ENCODE results near the gene ADGRA3. TPM values are rescaled to one million over a fixed set of nuclear protein-coding genes. Genes with fewer than 3 reads are reported as not detected.

ADGRA3 gene
- total and polyA plus RNA-seq, 8 donors: 13.4 to 27.4 (median 17.6) TPM

- H3K27me3 ChIP-seq: no peaks in the 10 kb centered on the region
- no peak for TF ChIP-seq CTCF (IDR thresholded peaks at IDR 0.05)
- no peak overlapping the region for H3K4me3 ChIP-seq
- H3K4me1 ChIP-seq: no peaks in the 10 kb centered on the region
- no peak overlapping the region for H3K27ac ChIP-seq
- no peak for DNase-seq
- no peak for ATAC-seq
- intact Hi-C loops (cut with DNase I): no loop called here
- no peaks in the 10 kb centered on the region for H3K9me3 ChIP-seq
- peaks cover 0 to 24% (median 0%) of the 10 kb centered on the region in 3 donors for H3K36me3 ChIP-seq
- WGBS, 2 donors: 87 to 89% methylated on average over 6 of the region's 6 CpGs
- FAIRE-seq: no peak
Observed at GRCh38 chr4:22444813-22445212, 71.1 kb downstream of the ADGRA3 start.

GRCh38 chr4:22442956-22443355 lies 72.9 kb downstream of the ADGRA3 start:
- Histone ChIP-seq H3K36me3 (peaks cover 0 to 24% (median 1%) of the 10 kb centered on the region in 3 donors), H3K9me3 (no peaks in the 10 kb centered on the region), H3K27me3 (no peaks in the 10 kb centered on the region), H3K27ac (no peak overlapping the region), H3K4me3 (no peak overlapping the region), H3K4me1 (no peaks in the 10 kb centered on the region)
- ATAC-seq (no peak), FAIRE-seq (no peak), DNase-seq (no peak)
- WGBS, 2 donors: 67 to 70% methylated on average over 2 of the region's 2 CpGs
- intact Hi-C loops (cut with DNase I): no loop called here
- no peak for TF ChIP-seq CTCF (IDR thresholded peaks at IDR 0.05)

- H3K36me3 ChIP-seq: peaks cover 0 to 27% (median 4%) of the 10 kb centered on the region in 3 donors
- H3K9me3 ChIP-seq: no peaks in the 10 kb centered on the region
- FAIRE-seq (no peak), ATAC-seq (no peak), DNase-seq (no peak)
- H3K4me3 ChIP-seq: no peak overlapping the region
- TF ChIP-seq CTCF (IDR thresholded peaks at IDR 0.05): no peak
- no peak overlapping the region for H3K27ac ChIP-seq
- intact Hi-C loops (cut with DNase I): no loop called here
- no peaks in the 10 kb centered on the region for H3K4me1 ChIP-seq
- no peaks in the 10 kb centered on the region for H3K27me3 ChIP-seq
Observed at GRCh38 chr4:22440999-22441398, 74.9 kb downstream of the ADGRA3 start.

GRCh38 chr4:22439947-22440346 lies 75.9 kb downstream of the ADGRA3 start:
- Histone ChIP-seq H3K9me3 (no peaks in the 10 kb centered on the region), H3K4me3 (no peak overlapping the region), H3K36me3 (peaks cover 0 to 28% (median 4%) of the 10 kb centered on the region in 3 donors), H3K27ac (no peak overlapping the region), H3K27me3 (no peaks in the 10 kb centered on the region), H3K4me1 (no peaks in the 10 kb centered on the region)
- FAIRE-seq (no peak), DNase-seq (no peak), ATAC-seq (no peak)
- 87 to 95% methylated on average over 2 of the region's 2 CpGs for WGBS, 2 donors
- no peak for TF ChIP-seq CTCF (IDR thresholded peaks at IDR 0.05)
- intact Hi-C loops (cut with DNase I): no loop called here

GRCh38 chr4:22435652-22436051 lies 80.2 kb downstream of the ADGRA3 start:
- peak; percentile 41 for FAIRE-seq
- Histone ChIP-seq H3K9me3 (no peaks in the 10 kb centered on the region), H3K4me3 (no peak overlapping the region), H3K27ac (no peak overlapping the region), H3K4me1 (no peaks in the 10 kb centered on the region), H3K27me3 (no peaks in the 10 kb centered on the region), H3K36me3 (peaks cover 0 to 4% (median 4%) of the 10 kb centered on the region in 3 donors)
- ATAC-seq: no peak
- TF ChIP-seq CTCF (IDR thresholded peaks at IDR 0.05): no peak
- intact Hi-C loops (cut with DNase I): no loop called here
- WGBS, 2 donors: 20 to 23% methylated on average over 2 of the region's 2 CpGs
- DNase-seq: no peak

Data from pancreas (tissue), 10 donors.